ENCODE measurements around the gene MINK1.
A peak's percentile ranks its signal among the peaks of the same experiment; 100 is the strongest.

MINK1 gene

DNA sequence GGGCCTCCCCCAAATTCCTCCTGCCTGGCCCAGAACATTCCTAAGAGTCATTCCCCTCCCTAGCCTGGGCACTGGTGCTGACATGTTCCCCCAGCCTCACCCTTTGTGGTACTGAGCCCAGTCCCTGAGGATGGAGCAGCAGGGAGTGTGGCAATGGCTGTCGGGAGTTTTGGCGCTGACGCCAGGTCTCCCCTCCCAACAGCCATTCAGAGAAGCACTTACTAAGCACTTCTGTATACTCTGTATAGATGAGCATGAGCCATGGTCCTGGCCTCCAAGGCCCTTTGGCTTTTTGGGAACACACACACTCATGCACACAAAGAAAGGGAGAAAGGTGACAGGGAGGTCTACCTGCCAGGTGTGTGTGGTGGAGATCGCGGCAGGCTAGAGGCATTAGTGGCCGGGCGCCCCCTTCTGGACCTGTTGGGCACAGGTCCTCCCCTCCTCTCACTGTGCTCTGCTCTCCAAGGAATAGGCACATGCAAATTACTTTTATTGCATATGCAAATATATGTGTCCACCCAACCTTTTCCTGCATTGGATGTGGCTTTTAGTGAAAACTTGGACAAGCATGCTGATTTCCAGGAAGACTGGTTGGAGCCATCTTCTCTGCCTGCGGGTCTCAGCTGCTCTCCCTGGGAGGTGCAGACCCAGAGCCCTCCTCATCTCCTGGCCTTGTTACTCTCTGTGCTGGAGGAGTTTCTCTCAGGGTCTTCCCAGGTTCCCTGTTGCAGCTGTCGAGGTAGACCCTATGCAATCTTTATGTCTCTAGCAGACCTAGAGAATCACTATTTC lies 48.8 kb downstream of the MINK1 start:
- DNase-seq (ENCODE audit: low read depth in 2 of 2) = peak; percentile 46
- H3K4me3 ChIP-seq (replicated peaks in 1 of 2; ENCODE audit: low read depth in 2 of 2, low read length in 2 of 2) = no peak overlapping the region
- TF ChIP-seq, protein P1, sequence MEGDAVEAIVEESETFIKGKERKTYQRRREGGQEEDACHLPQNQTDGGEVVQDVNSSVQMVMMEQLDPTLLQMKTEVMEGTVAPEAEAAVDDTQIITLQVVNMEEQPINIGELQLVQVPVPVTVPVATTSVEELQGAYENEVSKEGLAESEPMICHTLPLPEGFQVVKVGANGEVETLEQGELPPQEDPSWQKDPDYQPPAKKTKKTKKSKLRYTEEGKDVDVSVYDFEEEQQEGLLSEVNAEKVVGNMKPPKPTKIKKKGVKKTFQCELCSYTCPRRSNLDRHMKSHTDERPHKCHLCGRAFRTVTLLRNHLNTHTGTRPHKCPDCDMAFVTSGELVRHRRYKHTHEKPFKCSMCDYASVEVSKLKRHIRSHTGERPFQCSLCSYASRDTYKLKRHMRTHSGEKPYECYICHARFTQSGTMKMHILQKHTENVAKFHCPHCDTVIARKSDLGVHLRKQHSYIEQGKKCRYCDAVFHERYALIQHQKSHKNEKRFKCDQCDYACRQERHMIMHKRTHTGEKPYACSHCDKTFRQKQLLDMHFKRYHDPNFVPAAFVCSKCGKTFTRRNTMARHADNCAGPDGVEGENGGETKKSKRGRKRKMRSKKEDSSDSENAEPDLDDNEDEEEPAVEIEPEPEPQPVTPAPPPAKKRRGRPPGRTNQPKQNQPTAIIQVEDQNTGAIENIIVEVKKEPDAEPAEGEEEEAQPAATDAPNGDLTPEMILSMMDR (IDR thresholded peaks at IDR 0.05; ENCODE audit: low read depth, low read length) = peak; percentile 84

DNA sequence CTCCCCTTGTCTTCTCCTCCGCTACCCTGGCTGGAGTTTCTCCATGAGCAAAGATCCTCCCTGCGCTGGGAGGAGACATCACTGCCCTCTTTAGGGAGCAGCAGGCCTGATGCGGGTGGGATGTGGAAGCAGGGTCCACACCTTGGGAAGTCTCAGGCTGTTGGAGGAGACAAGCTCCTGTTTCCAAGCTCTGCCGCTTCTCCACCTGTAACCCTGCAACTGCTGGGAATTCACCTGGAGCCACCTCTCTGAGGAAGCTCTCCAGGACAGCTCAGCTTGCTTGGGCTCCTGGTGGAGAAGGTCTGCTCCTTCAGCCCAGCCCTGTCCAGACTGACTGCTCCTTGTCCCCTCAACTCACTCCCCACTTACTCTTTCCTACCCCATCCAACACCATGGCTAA lies 51.3 kb downstream of the MINK1 start:
- TF ChIP-seq, protein P1 (IDR thresholded peaks at IDR 0.05; ENCODE audit: low read depth, low read length) = no peak
- H3K4me3 ChIP-seq (replicated peaks in 1 of 2; ENCODE audit: low read depth in 2 of 2, low read length in 2 of 2) = no peak overlapping the region
- DNase-seq (ENCODE audit: low read depth in 2 of 2) = no peak

DNA sequence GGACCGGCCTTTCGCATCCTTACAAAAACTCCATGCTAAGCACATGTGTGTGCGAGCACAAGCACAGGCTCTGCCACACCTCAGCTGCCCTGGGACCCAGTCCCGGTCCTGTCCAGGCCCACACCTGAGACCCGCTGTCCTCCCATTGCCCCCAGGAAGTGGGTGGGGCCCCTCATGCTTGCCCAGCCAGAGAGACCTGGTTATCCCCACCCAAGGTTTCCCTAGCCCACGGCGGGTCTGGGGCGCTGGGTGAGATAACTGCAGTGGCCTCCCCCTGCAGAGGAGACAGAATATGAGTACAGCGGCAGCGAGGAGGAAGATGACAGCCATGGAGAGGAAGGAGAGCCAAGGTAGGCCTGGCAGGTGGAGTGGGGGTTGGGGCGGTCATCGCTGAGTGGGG lies 53.7 kb downstream of the MINK1 start:
- H3K4me3 ChIP-seq (replicated peaks in 1 of 2; ENCODE audit: low read depth in 2 of 2, low read length in 2 of 2) = no peak overlapping the region
- TF ChIP-seq, protein P1 (IDR thresholded peaks at IDR 0.05; ENCODE audit: low read depth, low read length) = no peak
- DNase-seq (ENCODE audit: low read depth in 2 of 2) = no peak

DNA sequence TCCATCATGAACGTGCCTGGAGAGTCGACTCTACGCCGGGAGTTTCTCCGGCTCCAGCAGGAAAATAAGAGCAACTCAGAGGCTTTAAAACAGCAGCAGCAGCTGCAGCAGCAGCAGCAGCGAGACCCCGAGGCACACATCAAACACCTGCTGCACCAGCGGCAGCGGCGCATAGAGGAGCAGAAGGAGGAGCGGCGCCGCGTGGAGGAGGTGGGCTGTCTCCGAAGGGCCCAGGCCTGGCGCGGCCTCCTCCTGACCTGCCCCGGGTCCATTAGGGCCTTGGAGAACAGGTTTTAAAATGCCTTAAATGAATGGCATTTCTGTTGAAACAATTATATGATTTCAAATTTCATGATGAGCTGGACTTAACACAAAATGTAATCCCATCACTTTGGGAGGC lies 54.4 kb downstream of the MINK1 start:
- DNase-seq (ENCODE audit: low read depth in 2 of 2) = no peak
- TF ChIP-seq, protein P1 (IDR thresholded peaks at IDR 0.05; ENCODE audit: low read depth, low read length) = no peak
- no peak overlapping the region for H3K4me3 ChIP-seq (replicated peaks in 1 of 2; ENCODE audit: low read depth in 2 of 2, low read length in 2 of 2)

DNA sequence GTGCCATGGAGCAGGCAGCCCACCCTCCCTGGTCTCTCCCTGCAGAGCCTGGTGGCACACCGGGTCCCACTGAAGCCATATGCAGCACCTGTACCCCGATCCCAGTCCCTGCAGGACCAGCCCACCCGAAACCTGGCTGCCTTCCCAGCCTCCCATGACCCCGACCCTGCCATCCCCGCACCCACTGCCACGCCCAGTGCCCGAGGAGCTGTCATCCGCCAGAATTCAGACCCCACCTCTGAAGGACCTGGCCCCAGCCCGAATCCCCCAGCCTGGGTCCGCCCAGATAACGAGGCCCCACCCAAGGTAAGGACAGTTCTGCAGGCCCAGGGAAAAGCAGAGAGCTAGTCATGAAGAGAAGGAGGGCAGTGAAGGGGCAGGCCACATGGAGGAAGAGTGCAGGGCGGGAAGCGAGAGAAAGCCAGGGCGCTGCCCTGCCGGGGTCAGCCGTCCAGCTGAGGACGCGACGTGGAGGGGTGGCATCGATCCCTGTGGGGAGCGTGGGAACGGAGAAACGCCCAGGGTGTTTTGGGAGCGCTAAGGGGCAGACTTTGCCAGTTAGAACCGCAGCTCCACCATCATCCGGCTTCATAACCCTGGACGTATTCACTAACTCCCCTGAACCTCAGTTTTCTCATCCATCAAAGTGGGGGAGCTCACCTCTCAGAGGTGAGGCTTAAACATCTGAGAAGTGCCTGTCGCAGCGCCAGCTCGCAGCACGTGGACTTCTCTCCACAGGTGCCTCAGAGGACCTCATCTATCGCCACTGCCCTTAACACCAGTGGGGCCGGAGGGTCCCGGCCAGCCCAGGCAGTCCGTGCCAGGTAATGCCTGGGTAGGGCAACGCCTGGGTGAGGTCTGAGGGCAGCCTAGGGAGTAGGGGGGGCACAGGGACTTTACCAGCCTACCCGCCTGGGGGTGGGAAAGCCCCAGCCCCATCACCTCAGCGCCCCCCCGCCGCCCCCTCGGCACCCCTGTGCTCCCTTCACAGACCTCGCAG lies 58.6 kb downstream of the MINK1 start:
- no peak overlapping the region for H3K4me3 ChIP-seq (replicated peaks in 1 of 2; ENCODE audit: low read depth in 2 of 2, low read length in 2 of 2)
- no peak for DNase-seq (ENCODE audit: low read depth in 2 of 2)
- TF ChIP-seq, protein P1 (IDR thresholded peaks at IDR 0.05; ENCODE audit: low read depth, low read length) = no peak

DNA sequence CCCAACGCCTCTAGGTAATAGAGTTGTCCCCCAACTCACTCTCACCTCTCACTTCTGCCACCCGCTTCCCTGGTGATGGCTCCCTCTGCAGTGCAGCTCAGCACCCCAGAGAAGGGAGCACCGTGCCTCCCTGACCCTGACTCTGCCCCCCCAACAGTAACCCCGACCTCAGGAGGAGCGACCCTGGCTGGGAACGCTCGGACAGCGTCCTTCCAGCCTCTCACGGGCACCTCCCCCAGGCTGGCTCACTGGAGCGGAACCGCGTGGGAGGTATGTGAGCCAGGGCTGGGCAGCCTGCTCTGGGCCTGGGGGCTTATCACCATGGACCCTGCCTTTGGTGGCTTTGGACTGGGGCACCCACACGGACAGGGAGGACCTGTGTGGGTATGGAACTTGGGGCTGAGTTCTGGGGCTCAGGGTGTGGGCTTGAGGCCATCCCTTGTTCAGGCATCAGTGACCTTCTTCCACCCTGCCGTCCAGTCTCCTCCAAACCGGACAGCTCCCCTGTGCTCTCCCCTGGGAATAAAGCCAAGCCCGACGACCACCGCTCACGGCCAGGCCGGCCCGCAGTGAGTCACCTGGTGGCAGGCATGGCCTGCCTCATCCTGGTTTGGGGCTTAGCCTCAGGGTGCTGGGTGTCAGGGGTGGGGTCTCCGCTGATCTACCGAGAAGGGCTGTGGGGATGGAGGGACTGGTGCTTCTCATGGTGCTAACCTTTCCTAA lies 59.5 kb downstream of the MINK1 start:
- TF ChIP-seq, protein P1 (IDR thresholded peaks at IDR 0.05; ENCODE audit: low read depth, low read length) = no peak
- no peak overlapping the region for H3K4me3 ChIP-seq (replicated peaks in 1 of 2; ENCODE audit: low read depth in 2 of 2, low read length in 2 of 2)
- DNase-seq (ENCODE audit: low read depth in 2 of 2) = no peak
